Measurements from ENCODE around the gene ABR.

DNA sequence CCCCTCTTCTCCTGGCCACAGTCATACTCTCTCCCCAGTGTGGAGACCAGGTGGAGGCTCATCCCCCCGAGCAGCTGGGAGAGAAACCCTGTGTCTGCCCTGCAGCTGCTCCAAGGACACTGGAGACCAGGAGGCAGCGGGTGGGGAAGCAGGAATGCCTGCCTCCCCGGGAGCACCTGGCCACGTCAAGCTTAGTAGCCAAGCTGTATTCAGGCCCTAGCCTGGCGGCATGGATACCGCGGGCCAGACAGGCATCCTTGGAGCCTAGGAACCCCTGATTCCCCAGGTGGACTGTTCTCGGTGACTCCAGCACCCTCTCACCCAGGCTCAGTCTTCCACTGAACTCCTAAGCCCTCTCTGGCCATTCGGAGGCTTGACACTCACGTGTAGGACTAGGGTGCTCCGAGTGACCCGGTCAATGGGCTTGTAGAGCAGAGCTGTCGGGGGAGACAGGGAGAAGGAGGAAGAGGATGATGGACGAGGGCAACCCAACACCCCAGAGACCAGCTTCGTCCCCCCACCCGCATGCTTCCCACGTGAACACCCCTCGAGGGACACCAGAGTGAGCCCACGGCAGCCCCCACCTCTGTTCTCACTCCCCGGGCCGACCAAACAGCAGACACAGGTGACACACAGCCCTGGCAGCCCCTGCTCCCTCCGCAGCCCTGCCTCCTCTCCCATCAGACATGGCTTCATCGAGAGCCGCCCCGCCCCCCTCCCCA lies 106.4 kb downstream of the ABR start:
- TF ChIP-seq, protein P1, sequence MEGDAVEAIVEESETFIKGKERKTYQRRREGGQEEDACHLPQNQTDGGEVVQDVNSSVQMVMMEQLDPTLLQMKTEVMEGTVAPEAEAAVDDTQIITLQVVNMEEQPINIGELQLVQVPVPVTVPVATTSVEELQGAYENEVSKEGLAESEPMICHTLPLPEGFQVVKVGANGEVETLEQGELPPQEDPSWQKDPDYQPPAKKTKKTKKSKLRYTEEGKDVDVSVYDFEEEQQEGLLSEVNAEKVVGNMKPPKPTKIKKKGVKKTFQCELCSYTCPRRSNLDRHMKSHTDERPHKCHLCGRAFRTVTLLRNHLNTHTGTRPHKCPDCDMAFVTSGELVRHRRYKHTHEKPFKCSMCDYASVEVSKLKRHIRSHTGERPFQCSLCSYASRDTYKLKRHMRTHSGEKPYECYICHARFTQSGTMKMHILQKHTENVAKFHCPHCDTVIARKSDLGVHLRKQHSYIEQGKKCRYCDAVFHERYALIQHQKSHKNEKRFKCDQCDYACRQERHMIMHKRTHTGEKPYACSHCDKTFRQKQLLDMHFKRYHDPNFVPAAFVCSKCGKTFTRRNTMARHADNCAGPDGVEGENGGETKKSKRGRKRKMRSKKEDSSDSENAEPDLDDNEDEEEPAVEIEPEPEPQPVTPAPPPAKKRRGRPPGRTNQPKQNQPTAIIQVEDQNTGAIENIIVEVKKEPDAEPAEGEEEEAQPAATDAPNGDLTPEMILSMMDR (IDR thresholded peaks at IDR 0.05) = no peak
- TF ChIP-seq POLR2A (IDR thresholded peaks at IDR 0.05) = no peak

Measured in prostate gland (tissue), 2 donors.